Epithelial cell of proximal tubule (primary cell): Measurements from ENCODE around the gene C8G. TPM values are rescaled to one million over a fixed set of nuclear protein-coding genes. Genes with fewer than 3 reads are reported as not detected.

Experiments used
- DNase-seq: peaks from one replicate; pipeline ENCODE4 v3.0.0-alpha.2; 2011; ENCODE audit warnings: low read depth
- H3K4me3 ChIP-seq: 2 replicates; pipeline ENCODE4 v1.5.1; 2011; ENCODE audit warnings: low read depth, mild to moderate bottlenecking, low read length
- total RNA-seq: library from RNA; depleted of rRNA; stranded (reverse); fragments of >200 nt; gene quantifications from 2 replicates; pipeline ENCODE4 v1.2.3, GENCODE V29; 2015
- TF ChIP-seq, protein P1 (sequence below): conservative IDR thresholded peaks from 2 replicates; pipeline ENCODE4 v1.5.1; 2012; ENCODE audit warnings: low read depth, mild to moderate bottlenecking, low read length

Gene C8G
- not detected in 2 replicates for total RNA-seq

DNA sequence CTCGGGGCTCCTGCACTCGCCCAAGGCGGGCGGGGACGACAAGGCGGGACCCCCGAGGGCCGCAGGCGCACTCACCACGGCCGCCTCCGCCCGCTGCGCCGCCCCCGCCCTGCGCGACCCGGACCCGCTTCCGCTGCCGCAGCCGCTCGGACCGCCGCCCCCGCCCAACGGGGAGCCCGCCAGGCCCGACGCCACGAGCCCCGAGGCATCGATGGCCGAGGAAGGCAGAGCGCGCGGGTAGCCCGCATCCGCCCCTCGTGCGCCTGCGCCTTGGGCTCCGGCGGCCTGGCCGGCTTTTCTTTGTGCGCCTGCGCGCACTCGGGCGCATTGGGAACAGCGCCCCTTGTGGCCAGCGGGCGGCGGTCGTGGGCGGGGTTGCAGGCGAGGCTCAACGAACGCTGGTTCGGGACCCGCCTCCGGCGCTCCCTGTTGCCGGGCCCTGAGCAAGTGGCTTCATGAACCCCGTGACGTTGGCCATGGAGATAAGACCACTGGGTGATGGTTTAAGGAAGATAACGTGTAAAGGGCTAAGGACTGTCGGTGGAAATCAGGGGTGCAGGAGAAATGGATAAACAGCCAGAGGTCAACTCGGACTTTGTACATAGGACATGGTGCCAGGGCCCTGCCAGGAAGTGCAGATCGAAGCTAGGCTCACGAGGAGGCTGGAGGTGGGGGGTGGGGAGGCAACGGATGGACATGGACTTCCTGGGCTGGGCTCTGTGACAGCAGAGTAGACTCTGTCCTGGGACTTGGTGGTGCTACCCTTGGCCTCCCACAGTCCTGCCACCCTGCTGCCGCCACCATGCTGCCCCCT is at the start of gene C8G, which contains the start of gene FBXW5:
Gene C8G, plus strand, starts transcription at position 725 of the 814 bp plus-strand sequence. Its CDS starts 78 bp downstream, at position 803.
Gene FBXW5, minus strand, starts transcription at position 220 of the 814 bp plus-strand sequence. CDS start 655 bp downstream, outside the sequence.
- TF ChIP-seq, protein P1, sequence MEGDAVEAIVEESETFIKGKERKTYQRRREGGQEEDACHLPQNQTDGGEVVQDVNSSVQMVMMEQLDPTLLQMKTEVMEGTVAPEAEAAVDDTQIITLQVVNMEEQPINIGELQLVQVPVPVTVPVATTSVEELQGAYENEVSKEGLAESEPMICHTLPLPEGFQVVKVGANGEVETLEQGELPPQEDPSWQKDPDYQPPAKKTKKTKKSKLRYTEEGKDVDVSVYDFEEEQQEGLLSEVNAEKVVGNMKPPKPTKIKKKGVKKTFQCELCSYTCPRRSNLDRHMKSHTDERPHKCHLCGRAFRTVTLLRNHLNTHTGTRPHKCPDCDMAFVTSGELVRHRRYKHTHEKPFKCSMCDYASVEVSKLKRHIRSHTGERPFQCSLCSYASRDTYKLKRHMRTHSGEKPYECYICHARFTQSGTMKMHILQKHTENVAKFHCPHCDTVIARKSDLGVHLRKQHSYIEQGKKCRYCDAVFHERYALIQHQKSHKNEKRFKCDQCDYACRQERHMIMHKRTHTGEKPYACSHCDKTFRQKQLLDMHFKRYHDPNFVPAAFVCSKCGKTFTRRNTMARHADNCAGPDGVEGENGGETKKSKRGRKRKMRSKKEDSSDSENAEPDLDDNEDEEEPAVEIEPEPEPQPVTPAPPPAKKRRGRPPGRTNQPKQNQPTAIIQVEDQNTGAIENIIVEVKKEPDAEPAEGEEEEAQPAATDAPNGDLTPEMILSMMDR, result peak; percentile 82
- DNase-seq, result no peak
- peak within 1 kb of the TSS; percentile 91 for H3K4me3 ChIP-seq

DNA sequence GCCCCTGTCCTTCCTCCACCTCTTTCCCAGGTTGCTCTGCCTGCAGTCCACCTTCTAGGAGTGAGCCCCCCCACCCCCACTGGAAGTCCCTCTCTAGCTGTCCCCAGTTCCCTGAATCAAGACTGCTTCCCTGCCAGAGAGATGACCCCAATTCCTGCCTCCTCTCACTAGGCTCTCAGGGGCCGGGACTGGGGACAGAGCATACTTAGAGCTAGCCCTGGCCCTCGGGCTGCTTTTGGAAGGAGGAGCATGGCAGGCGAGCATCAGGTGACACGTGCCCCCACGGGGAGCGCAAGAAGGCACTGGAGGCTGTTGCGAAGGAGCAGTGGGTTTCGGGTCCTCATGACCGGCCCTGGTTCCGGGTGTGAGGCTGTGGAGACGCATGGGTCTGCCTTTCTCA is 49.0 kb upstream of the C8G start:
- H3K4me3 ChIP-seq, result no peak overlapping the region
- TF ChIP-seq, protein P1, result no peak
- DNase-seq, result no peak

DNA sequence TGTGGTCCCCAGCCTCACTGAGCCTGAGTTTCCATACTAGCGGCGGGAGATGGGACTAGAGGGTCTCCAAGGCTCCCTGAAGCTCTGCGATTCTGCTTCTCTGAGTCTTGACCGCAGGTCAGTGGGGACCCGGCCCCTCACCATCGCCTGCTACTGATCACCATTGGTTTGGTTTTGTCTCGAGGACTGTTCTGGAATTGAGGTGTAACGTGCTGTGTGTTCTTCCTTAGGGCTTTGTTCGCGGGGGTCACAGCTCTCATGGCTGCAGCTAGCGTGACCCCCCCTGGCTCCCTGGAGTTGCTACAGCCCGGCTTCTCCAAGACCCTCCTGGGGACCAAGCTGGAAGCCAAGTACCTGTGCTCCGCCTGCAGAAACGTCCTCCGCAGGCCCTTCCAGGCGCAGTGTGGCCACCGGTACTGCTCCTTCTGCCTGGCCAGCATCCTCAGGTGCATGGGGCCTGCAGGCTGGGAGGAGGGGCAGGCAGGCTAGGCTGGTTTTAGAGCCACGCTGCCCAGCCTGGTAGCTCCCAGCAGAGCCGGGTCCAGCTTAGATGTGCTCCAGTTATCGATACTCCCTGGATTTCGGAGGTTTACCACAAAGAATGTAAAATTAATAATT is 46.5 kb upstream of the C8G start:
- DNase-seq, result no peak
- TF ChIP-seq, protein P1, result no peak

GRCh38 chr9:136899196-136899595 is 45.8 kb upstream of the C8G start:
- TF ChIP-seq, protein P1, result no peak
- H3K4me3 ChIP-seq, result no peak overlapping the region
- DNase-seq, result no peak

More for the DNA sequence above, 46.5 kb upstream of the C8G start:
- no peak overlapping the region for H3K4me3 ChIP-seq

- no peak for DNase-seq
- H3K4me3 ChIP-seq, result no peak overlapping the region
- TF ChIP-seq, protein P1, result no peak
Observed at GRCh38 chr9:136900556-136900955, 44.5 kb upstream of the C8G start.

GRCh38 chr9:136900988-136901515 is 44.0 kb upstream of the C8G start:
- peak; percentile 36 for DNase-seq
- H3K4me3 ChIP-seq, result no peak overlapping the region
- TF ChIP-seq, protein P1, result no peak
